Stomach (tissue), 4 donors: ENCODE data around the gene GCK.

ENCODE experiments used
- EP300 ChIP-seq: sonication (generic); formaldehyde crosslinking; IDR thresholded peaks from one replicate; pipeline ENCODE4 v1.6.1; 2017; ENCODE audit warnings: antibody characterized with exemption
- POLR2A ChIP-seq, 4 donors: fragments of 450-650 bp; IDR thresholded peaks; one replicate each; pipeline ENCODE4 v1.6.1; 2016; ENCODE audit warnings: antibody characterized with exemption in 4 of 4, control low read depth in 2 of 4, mild to moderate bottlenecking in 1 of 4, moderate library complexity in 1 of 4
- POLR2AphosphoS5 ChIP-seq, 3 donors: sonication (generic); formaldehyde crosslinking; IDR thresholded peaks; one replicate each; pipeline ENCODE4 v1.6.1; 2016; ENCODE audit warnings: antibody characterized with exemption in 3 of 3

DNA sequence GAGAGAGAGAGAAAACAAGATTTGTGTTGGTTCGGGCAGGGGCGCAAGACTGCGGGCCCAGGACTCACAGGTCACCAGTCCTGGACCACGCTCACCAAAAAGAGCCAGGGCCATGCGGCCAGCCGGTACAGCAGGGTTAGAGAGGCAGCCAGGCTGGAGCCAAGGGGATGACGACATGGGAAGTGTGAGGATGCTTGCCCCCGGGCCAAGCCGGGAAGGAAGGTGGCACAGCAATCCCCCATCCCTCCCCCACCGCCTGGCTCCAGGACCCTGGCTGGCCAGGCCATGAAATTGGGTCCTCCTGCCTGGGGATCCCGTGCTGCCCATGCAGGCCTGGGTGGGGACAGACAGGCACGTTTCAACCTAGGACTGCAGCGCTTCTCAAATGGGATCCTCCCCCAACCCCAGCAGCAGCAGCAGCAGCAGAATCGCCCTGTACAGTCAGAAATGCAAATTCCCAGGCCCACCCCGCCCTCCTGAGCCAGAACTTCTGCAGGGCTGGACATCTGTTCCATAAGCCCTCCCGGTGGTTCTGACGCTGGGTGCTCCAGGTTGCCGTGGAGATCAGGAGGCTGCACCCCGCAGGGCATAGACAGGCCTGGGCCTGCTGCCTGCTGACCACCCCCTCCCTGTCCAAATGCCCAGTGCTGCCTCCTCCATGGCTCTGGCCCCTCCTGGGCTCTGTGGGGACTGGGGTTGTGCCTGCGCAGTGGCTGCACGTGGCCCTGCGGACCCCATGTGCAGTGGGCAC, 46.5 kb upstream of the GCK start:
- no peak for TF ChIP-seq EP300
- TF ChIP-seq POLR2AphosphoS5 (IDR thresholded peaks at IDR 0.05): no peak
- no peak for TF ChIP-seq POLR2A (IDR thresholded peaks at IDR 0.05)
